ENCODE measurements around the gene IVD. TPM values are rescaled to one million over a fixed set of nuclear protein-coding genes. Genes with fewer than 3 reads are reported as not detected.

The IVD gene
- total RNA-seq, 1 donor from 2014 or later = 41.1 TPM

DNA sequence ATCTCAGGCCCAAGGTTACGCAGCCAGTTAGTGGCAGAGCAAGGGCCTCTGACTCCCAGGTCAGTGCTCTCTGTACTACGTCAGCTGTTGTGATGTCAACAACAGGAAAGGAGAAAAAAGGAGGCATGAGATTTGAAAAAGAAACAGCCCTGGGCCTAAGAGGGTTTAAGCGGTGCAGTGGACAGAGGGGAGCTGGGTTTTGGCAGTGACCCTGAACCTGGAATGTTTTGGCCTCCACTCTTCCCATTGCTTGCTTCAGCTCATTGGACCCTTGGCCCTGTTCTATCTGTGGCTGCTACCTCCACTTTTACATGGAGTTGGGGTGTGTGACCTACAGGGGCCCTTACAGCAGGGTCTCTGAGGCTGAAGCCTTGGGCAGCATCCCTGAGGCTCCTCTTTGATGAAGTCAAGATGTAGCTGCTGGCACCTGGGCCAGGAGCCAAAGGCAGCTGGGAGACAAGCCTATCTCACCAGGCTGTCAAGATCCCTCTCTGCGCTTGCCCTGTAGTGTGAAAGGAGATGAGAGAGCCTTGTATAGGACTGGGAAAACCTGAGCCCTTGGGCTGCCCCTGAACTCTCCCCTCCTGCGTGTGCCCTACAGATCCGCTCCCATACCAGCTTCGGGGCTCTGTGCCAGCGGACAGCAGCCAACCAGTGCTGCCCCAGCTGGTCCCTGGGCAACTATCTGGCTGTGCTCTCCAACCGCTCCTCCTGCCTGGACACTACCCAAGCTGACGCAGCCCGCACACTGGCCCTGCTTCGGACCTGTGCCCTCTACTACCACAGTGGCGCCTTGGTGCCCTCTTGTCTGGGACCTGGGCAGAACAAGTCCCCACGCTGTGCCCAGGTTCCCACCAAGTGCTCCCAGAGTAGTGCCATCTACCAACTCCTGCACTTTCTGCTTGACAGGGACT is 38.9 kb upstream of the IVD start:
- H3K27me3 ChIP-seq (ENCODE audit: control insufficient read depth, insufficient read depth, low read length) = peaks cover 28% of the 10 kb centered on the region
- no peak for DNase-seq (ENCODE audit: low read depth)
- no peaks in the 10 kb centered on the region for H3K36me3 ChIP-seq (ENCODE audit: control insufficient read depth, insufficient read depth, low read length)
- TF ChIP-seq, protein P1, sequence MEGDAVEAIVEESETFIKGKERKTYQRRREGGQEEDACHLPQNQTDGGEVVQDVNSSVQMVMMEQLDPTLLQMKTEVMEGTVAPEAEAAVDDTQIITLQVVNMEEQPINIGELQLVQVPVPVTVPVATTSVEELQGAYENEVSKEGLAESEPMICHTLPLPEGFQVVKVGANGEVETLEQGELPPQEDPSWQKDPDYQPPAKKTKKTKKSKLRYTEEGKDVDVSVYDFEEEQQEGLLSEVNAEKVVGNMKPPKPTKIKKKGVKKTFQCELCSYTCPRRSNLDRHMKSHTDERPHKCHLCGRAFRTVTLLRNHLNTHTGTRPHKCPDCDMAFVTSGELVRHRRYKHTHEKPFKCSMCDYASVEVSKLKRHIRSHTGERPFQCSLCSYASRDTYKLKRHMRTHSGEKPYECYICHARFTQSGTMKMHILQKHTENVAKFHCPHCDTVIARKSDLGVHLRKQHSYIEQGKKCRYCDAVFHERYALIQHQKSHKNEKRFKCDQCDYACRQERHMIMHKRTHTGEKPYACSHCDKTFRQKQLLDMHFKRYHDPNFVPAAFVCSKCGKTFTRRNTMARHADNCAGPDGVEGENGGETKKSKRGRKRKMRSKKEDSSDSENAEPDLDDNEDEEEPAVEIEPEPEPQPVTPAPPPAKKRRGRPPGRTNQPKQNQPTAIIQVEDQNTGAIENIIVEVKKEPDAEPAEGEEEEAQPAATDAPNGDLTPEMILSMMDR (IDR thresholded peaks at IDR 0.05; ENCODE audit: insufficient read depth, low read length, poor library complexity, severe bottlenecking) = no peak
- H3K4me3 ChIP-seq (ENCODE audit: low read depth, low read length) = no peak overlapping the region

DNA sequence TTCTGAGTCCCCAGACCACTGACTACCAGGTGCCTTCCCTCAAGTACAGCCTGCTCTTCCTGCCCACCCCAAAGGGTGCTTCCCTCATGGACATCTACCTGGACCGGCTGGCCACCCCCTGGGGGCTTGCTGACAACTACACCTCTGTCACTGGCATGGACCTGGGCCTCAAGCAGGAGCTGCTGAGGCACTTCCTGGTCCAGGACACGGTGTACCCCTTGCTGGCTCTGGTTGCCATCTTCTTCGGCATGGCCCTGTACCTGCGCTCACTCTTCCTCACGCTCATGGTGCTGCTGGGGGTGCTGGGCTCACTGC is 38.3 kb upstream of the IVD start:
- Histone ChIP-seq H3K27me3 (ENCODE audit: control insufficient read depth, insufficient read depth, low read length) (peaks cover 22% of the 10 kb centered on the region), H3K36me3 (ENCODE audit: control insufficient read depth, insufficient read depth, low read length) (no peaks in the 10 kb centered on the region), H3K4me3 (ENCODE audit: low read depth, low read length) (no peak overlapping the region)
- no peak for DNase-seq (ENCODE audit: low read depth)
- TF ChIP-seq, protein P1 (IDR thresholded peaks at IDR 0.05; ENCODE audit: insufficient read depth, low read length, poor library complexity, severe bottlenecking) = no peak

- Histone ChIP-seq H3K36me3 (ENCODE audit: control insufficient read depth, insufficient read depth, low read length) (no peaks in the 10 kb centered on the region), H3K27me3 (ENCODE audit: control insufficient read depth, insufficient read depth, low read length) (peaks cover 22% of the 10 kb centered on the region), H3K4me3 (ENCODE audit: low read depth, low read length) (peak overlapping the region; percentile 24)
- DNase-seq (ENCODE audit: low read depth) = peak; percentile 66
- TF ChIP-seq, protein P1 (IDR thresholded peaks at IDR 0.05; ENCODE audit: insufficient read depth, low read length, poor library complexity, severe bottlenecking) = peak; percentile 49
These were observed 37.6 kb upstream of the IVD start for GRCh38 chr15:40367686-40368611.

DNA sequence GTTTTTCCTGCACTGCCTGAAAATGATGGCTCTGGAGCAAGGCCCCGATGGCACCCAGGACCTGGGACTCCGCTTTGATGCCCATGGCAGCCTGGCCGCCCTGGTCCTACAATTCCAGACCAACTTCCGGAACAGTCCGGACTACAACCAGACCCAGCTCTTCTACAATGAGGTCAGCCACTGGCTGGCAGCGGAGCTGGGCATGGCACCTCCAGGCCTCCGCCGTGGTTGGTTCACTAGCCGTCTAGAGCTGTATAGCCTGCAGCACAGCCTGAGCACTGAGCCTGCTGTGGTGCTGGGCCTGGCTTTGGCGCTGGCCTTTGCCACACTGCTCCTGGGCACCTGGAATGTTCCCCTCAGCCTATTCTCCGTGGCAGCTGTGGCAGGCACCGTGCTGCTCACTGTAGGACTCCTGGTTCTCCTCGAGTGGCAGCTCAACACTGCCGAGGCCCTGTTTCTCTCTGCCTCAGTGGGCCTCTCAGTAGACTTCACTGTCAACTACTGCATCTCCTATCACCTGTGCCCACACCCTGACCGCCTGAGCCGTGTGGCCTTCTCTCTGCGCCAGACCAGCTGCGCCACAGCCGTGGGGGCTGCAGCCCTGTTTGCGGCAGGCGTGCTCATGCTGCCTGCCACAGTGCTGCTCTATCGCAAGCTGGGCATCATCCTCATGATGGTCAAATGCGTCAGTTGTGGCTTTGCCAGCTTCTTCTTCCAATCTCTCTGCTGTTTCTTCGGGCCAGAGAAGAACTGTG is 36.7 kb upstream of the IVD start:
- Histone ChIP-seq H3K27me3 (ENCODE audit: control insufficient read depth, insufficient read depth, low read length) (peaks cover 19% of the 10 kb centered on the region), H3K4me3 (ENCODE audit: low read depth, low read length) (no peak overlapping the region), H3K36me3 (ENCODE audit: control insufficient read depth, insufficient read depth, low read length) (no peaks in the 10 kb centered on the region)
- TF ChIP-seq, protein P1 (IDR thresholded peaks at IDR 0.05; ENCODE audit: insufficient read depth, low read length, poor library complexity, severe bottlenecking) = no peak
- DNase-seq (ENCODE audit: low read depth) = no peak

- no peaks in the 10 kb centered on the region for H3K36me3 ChIP-seq (ENCODE audit: control insufficient read depth, insufficient read depth, low read length)
- no peak overlapping the region for H3K4me3 ChIP-seq (ENCODE audit: low read depth, low read length)
- TF ChIP-seq, protein P1 (IDR thresholded peaks at IDR 0.05; ENCODE audit: insufficient read depth, low read length, poor library complexity, severe bottlenecking) = no peak
- peaks cover 19% of the 10 kb centered on the region for H3K27me3 ChIP-seq (ENCODE audit: control insufficient read depth, insufficient read depth, low read length)
- DNase-seq (ENCODE audit: low read depth) = no peak
These were observed 36.1 kb upstream of the IVD start for GRCh38 chr15:40369474-40369869.

Data from kidney epithelial cell (primary cell).